H9 (cell line): ENCODE results near the gene FAIM2. TPM values are rescaled to one million over a fixed set of nuclear protein-coding genes. Genes with fewer than 3 reads are reported as not detected.
A peak's percentile ranks its signal among the peaks of the same experiment; 100 is the strongest.

Experiments
- DNase-seq: peaks from one replicate; pipeline ENCODE4 v3.0.0-alpha.2; 2017
- H2AFZ ChIP-seq: one replicate; pipeline ENCODE4 v1.6.1; 2013; ENCODE audit warnings: mild to moderate bottlenecking, low read length, control low read depth, moderate library complexity
- H2AK5ac ChIP-seq: 2 replicates; pipeline ENCODE4 v1.6.1; 2013; ENCODE audit warnings: low read length, control low read depth, mixed read lengths; ENCODE audit not compliant: insufficient read length
- H2BK120ac ChIP-seq: one replicate; pipeline ENCODE4 v1.6.1; 2013; ENCODE audit warnings: low read depth, mild to moderate bottlenecking, low read length, control low read depth, inconsistent platforms; ENCODE audit not compliant: poor library complexity, severe bottlenecking
- H2BK12ac ChIP-seq: 2 replicates; pipeline ENCODE4 v1.6.1; 2013; ENCODE audit warnings: low read length, control low read depth, mixed read lengths, low read depth; ENCODE audit not compliant: insufficient read length
- H2BK15ac ChIP-seq: 2 replicates; pipeline ENCODE4 v1.6.1; 2013; ENCODE audit warnings: low read depth, low read length, control low read depth
- H2BK20ac ChIP-seq: one replicate; pipeline ENCODE4 v1.6.1; 2013; ENCODE audit warnings: low read depth, mild to moderate bottlenecking, low read length, control low read depth, inconsistent platforms; ENCODE audit not compliant: poor library complexity, severe bottlenecking
- H2BK5ac ChIP-seq: 2 replicates; pipeline ENCODE4 v1.6.1; 2013; ENCODE audit warnings: low read length, control low read depth, mixed read lengths; ENCODE audit not compliant: insufficient read length
- H3K14ac ChIP-seq: 2 replicates; pipeline ENCODE4 v1.6.1; 2013; ENCODE audit warnings: low read length, control low read depth; ENCODE audit not compliant: insufficient read depth
- H3K18ac ChIP-seq: 2 replicates; pipeline ENCODE4 v1.6.1; 2013; ENCODE audit warnings: low read depth, mild to moderate bottlenecking, mixed read lengths, low read length, control low read depth; ENCODE audit not compliant: insufficient read length
- H3K23ac ChIP-seq: 2 replicates; pipeline ENCODE4 v1.6.1; 2013; ENCODE audit warnings: low read length, control low read depth, mixed read lengths, low read depth; ENCODE audit not compliant: insufficient read length
- H3K23me2 ChIP-seq: 2 replicates; pipeline ENCODE4 v1.6.1; 2013; ENCODE audit warnings: low read depth, mild to moderate bottlenecking, mixed read lengths, low read length, control low read depth; ENCODE audit not compliant: insufficient read length, poor library complexity, severe bottlenecking
- H3K27ac ChIP-seq: 2 replicates; pipeline ENCODE4 v1.5.1; 2013; ENCODE audit warnings: low read length, control low read depth, mixed read lengths, low read depth; ENCODE audit not compliant: insufficient read length
- H3K27me3 ChIP-seq: 2 replicates; pipeline ENCODE4 v1.6.1; 2013; ENCODE audit warnings: low read length, control low read depth, inconsistent platforms; ENCODE audit not compliant: insufficient read depth
- H3K4ac ChIP-seq: 2 replicates; pipeline ENCODE4 v1.6.1; 2013; ENCODE audit warnings: low read depth, mild to moderate bottlenecking, control low read depth, inconsistent platforms, low read length, moderate library complexity
- H3K4me1 ChIP-seq: 2 replicates; pipeline ENCODE4 v1.6.1; 2013; ENCODE audit warnings: low read length, control low read depth, inconsistent platforms; ENCODE audit not compliant: insufficient read depth
- H3K4me2 ChIP-seq: 2 replicates; pipeline ENCODE4 v1.6.1; 2013; ENCODE audit warnings: low read length, control low read depth, mixed read lengths; ENCODE audit not compliant: insufficient read length, insufficient read depth
- H3K56ac ChIP-seq: 2 replicates; pipeline ENCODE4 v1.6.1; 2013; ENCODE audit warnings: low read depth, mild to moderate bottlenecking, mixed read lengths, low read length, control low read depth; ENCODE audit not compliant: insufficient read length
- H3K79me1 ChIP-seq: 2 replicates; pipeline ENCODE4 v1.6.1; 2013; ENCODE audit warnings: low read depth, mild to moderate bottlenecking, moderate library complexity, low read length, control low read depth, inconsistent platforms; ENCODE audit not compliant: insufficient read depth, poor library complexity, severe bottlenecking
- H3K79me2 ChIP-seq: 2 replicates; pipeline ENCODE4 v1.6.1; 2013; ENCODE audit warnings: low read length, control low read depth, inconsistent platforms; ENCODE audit not compliant: insufficient read depth
- H3K9ac ChIP-seq: 2 replicates; pipeline ENCODE4 v1.6.1; 2013; ENCODE audit warnings: low read length, control low read depth, mixed read lengths; ENCODE audit not compliant: insufficient read length; ENCODE audit errors: extremely low read depth
- H3K9me3 ChIP-seq: one replicate; pipeline ENCODE4 v1.6.1; 2013; ENCODE audit warnings: low read depth, low read length, inconsistent platforms; ENCODE audit not compliant: control insufficient read depth
- H3T11ph ChIP-seq: one replicate; pipeline ENCODE4 v1.6.1; 2013; ENCODE audit warnings: mild to moderate bottlenecking, low read length, control low read depth, inconsistent platforms
- H4K20me1 ChIP-seq: one replicate; pipeline ENCODE4 v1.6.1; 2013; ENCODE audit not compliant: control insufficient read depth, insufficient read length, insufficient read depth
- H4K5ac ChIP-seq: 2 replicates; pipeline ENCODE4 v1.6.1; 2013; ENCODE audit warnings: low read depth, mild to moderate bottlenecking, mixed read lengths, low read length, control low read depth; ENCODE audit not compliant: insufficient read length
- H4K8ac ChIP-seq: replicated peaks from 2 replicates; pipeline ENCODE4 v1.6.1; 2013; ENCODE audit warnings: low read length, control low read depth, mixed read lengths, low read depth; ENCODE audit not compliant: insufficient read length
- H4K91ac ChIP-seq: 2 replicates; pipeline ENCODE4 v1.6.1; 2013; ENCODE audit warnings: low read depth, mild to moderate bottlenecking, moderate library complexity, mixed read lengths, low read length, control low read depth; ENCODE audit not compliant: insufficient read length
- H3K27ac Mint-ChIP-seq, 3 experiments: 2 replicates in 2 of 3; 3 replicates in 1 of 3; pipeline ENCODE4 v1.8.0; 2020 to 2021; ENCODE audit warnings: mixed read lengths in 3 of 3, mild to moderate bottlenecking in 1 of 3, moderate library complexity in 1 of 3
- H3K27me3 Mint-ChIP-seq: 2 replicates; pipeline ENCODE4 v1.8.0; 2021; ENCODE audit warnings: low read depth, mild to moderate bottlenecking, moderate library complexity, mixed read lengths
- H3K36me3 Mint-ChIP-seq, 3 experiments: 2 replicates in 2 of 3; 3 replicates in 1 of 3; pipeline ENCODE4 v1.8.0; 2020 to 2021; ENCODE audit warnings: low read depth in 3 of 3, mixed read lengths in 3 of 3; ENCODE audit not compliant: insufficient read depth in 1 of 3
- H3K4me1 Mint-ChIP-seq, 2 experiments: 2 replicates each; pipeline ENCODE4 v1.8.0; 2020; ENCODE audit warnings: mixed read lengths in 2 of 2
- H3K4me3 Mint-ChIP-seq, 2 experiments: 2 replicates in 1 of 2; 3 replicates in 1 of 2; pipeline ENCODE4 v1.8.0; 2020 to 2021; ENCODE audit warnings: mild to moderate bottlenecking in 2 of 2, mixed read lengths in 2 of 2, moderate library complexity in 1 of 2
- H3K9me3 Mint-ChIP-seq, 2 experiments: 2 replicates in 1 of 2; 3 replicates in 1 of 2; pipeline ENCODE4 v1.8.0; 2020; ENCODE audit warnings: mild to moderate bottlenecking in 2 of 2, mixed read lengths in 2 of 2, moderate library complexity in 1 of 2
- CTCF ChIP-seq: fragments of 200-600 bp; sonication (generic); conservative IDR thresholded peaks from 3 replicates; pipeline ENCODE4 v1.8.0; 2021; ENCODE audit warnings: antibody characterized with exemption, mild to moderate bottlenecking
- WGBS: extraction: QIAGEN DNeasy Blood & Tissue Kit; methylation state at CpG from one replicate; pipeline ENCODE4 v1.1.7; 2013; ENCODE audit warnings: missing lambda C conversion rate, low lambda C conversion rate, mixed read lengths; ENCODE audit not compliant: insufficient read length; ENCODE audit errors: extremely low coverage; 5-methylcytosine and 5-hydroxymethylcytosine counted together
- total RNA-seq: library from RNA; stranded (reverse); gene quantifications from 2 replicates; pipeline ENCODE4 v1.2.1, GENCODE V29; 2021

Gene FAIM2
- total RNA-seq, 1 experiment from 2014 or later, result 0.42 TPM

- peaks cover 7% of the 10 kb centered on the region for H3K27me3 Mint-ChIP-seq
- no peaks in the 10 kb centered on the region for H3K23me2 ChIP-seq
- no peaks in the 10 kb centered on the region for H4K20me1 ChIP-seq
Measured at GRCh38 chr12:49929581-49929980, 25.9 kb upstream of the FAIM2 start.

More at GRCh38 chr12:49929581-49929980, 25.9 kb upstream of the FAIM2 start:
- Mint-ChIP-seq H3K4me1 (peaks cover 4 to 10% of the 10 kb centered on the region in 2 experiments), H3K27ac (no peak overlapping the region), H3K9me3 (no peaks in the 10 kb centered on the region), H3K4me3 (no peak overlapping the region), H3K36me3 (no peaks in the 10 kb centered on the region)
- Histone ChIP-seq H3K14ac (no peak overlapping the region), H2BK12ac (no peak overlapping the region), H4K8ac (no peak overlapping the region), H3K79me1 (no peaks in the 10 kb centered on the region), H2BK20ac (no peak overlapping the region), H3K4me2 (no peak overlapping the region), H2BK120ac (no peak overlapping the region), H3K9ac (no peak overlapping the region), H2AK5ac (no peak overlapping the region), H3K79me2 (no peaks in the 10 kb centered on the region), H3K18ac (no peak overlapping the region), H3K27ac (no peak overlapping the region), H3T11ph (no peak overlapping the region), H3K4ac (no peak overlapping the region), H3K27me3 (no peaks in the 10 kb centered on the region), H4K5ac (no peak overlapping the region), H3K4me1 (no peaks in the 10 kb centered on the region), H3K56ac (no peak overlapping the region), H4K91ac (no peak overlapping the region), H3K9me3 (no peaks in the 10 kb centered on the region), H2BK5ac (no peak overlapping the region), H2BK15ac (no peak overlapping the region), H3K23ac (no peak overlapping the region), H2AFZ (no peak overlapping the region)
- peak; percentile 21 for DNase-seq
- WGBS, result no CpG with 5 or more reads among the region's 7 CpGs
- no peak for TF ChIP-seq CTCF
